HG02759 (cell line): ENCODE results near the gene RAPH1.

ENCODE experiments used
- ATAC-seq: cut with Tn5 transposase; IDR thresholded peaks from one replicate; pipeline ENCODE4 v1.9.1; 2021; ENCODE audit warnings: mild to moderate bottlenecking, moderate library complexity; ENCODE audit not compliant: unreplicated experiment

The RAPH1 gene

DNA sequence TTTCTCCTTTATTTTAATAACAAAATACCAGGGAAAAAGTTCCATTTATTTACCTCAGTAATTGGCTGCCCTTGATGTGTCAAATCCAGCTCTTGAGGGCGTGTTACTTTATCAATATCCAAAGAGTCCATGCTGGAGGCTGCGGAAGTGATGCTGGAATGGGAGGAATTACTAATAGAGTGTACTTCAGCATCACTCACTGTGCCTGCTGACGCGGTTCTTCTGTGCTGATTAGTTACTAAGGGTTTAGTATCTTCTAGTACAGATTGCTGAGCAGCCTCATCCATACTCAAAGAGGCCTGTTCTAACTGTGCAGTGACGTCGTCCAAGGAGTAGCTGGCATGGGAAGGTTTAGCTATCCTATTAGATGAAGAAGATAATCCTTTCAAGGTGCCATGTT, 45.6 kb downstream of the RAPH1 start:
- no peak for ATAC-seq

DNA sequence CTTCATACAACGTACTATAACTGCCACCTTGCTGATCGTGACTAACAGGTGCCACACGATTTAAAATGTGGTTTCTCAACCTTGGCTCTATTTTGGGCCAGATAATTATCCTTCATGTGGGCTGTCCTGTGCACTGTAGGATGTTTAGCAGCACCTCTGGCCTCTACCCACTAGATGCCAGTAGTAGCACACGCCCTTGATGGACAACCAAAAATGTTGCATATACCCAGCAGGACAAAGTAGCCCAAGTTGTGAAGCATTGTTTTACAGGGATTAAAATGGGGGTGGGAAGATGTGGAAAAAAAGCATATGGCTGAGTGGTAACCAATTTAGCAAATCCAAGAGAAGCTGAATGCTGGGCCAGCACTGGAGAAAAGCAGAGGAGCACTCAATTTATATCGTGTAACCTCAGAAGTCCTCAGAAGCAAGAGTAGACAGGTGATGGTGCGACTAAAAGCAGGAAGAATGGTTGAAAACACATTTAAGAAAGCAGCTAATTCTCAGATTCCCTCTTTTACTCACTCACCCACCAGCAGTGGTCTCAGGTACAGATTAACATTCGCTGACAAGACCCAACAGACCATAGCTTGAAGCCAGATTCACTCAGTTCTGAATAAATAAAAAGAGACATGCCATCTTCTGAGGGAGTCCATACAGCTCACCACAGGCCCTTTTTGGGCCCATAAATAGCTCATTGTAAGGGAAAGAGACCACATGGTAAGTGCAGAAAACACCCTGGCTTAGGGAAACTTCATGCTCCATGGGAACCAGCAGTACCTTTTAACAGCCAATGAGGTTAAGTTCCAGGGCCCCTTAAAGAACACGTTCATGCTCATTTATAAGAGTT, 50.6 kb downstream of the RAPH1 start:
- ATAC-seq: peak; percentile 63

DNA sequence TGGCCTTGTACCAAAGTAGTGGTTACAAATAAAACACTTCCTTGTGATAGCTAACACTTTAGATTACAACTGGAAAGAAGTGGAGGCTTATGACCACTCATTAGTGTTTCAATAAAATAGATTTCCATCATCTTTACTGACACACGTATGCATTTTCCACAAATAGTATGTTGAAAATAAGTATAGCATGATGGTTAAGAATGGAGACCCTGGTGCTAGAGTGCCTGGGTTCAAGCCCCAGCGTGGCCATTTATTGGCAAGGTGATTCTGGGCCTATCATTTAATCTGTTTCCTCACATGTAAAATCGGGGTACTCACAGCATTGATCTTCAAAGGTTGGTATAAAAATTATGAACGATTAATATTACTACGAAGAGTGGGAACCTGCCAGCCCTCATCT, 54.5 kb downstream of the RAPH1 start:
- no peak for ATAC-seq

DNA sequence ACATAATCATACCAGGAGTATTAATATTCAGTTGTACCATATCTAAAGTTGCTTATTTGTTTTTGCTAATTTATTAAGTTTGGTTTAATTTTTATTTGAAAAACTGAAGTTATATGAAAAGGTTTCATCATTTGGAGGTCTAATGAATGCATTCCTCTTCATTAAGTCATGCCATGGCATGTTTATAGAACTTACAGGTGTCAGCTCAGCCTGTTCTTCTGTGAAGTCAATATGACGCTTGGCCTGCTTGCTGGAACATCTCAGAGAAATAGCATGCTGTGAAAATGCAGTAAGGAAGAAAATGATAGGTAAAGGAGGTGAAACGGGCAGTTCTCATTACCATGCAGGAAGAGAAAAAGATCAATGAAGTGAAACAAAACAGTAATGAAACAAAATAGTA, 58.2 kb downstream of the RAPH1 start:
- no peak for ATAC-seq

DNA sequence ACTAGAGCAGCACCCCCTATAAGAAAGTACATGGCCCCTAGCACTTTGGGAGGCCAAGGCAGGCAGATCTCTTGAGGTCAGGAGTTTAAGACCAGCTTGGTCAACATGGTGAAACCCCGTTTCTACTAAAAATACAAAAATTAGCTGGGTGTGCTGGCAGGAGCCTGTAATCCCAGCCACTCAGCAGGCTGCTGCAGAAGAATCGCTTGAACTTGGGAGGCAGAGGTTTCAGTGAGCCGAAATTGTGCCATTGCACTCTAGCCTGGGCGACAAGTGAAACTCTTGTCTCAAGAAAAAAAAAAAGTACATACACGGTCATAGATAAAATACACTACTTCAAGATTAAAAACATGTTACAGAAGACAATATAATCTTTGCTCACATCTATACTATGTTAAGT, 63.8 kb downstream of the RAPH1 start:
- no peak for ATAC-seq

DNA sequence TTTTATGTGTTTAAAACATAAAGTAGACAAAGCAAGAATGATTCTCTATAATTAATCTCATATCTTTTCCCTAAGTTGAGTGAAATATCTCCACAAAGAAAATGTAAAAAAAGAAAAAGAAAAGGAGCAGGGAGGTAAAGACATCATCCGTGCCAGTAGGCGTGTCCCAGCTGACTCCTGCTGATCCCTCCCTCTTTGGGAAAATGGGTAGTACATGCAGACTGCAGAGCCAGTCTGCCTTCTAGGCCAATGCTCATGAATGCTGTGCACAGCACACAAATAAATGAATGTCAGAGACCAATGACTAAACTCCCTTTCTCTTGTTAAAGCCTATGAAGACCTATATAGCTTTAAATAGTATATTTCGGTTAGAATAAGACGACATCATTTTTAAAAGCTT, 64.7 kb downstream of the RAPH1 start:
- ATAC-seq: no peak

DNA sequence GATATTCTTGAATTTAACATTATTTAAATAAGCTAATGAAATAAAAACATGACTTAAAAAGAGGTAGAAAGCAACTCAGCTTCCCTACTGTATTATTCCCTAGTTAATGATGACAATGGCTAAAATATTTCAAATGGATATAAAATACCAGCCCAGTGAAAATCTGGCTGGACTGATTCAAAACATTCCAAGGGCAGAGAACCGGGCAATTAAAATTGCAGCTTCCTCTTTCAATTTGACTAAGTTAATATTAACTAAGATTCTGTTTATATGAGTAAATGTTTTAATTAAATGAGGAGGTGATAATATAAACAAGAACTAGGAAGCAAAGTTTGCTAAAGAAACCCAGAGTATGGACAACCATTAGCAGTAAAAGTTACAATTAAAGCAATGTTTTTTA, 65.6 kb downstream of the RAPH1 start:
- no peak for ATAC-seq

DNA sequence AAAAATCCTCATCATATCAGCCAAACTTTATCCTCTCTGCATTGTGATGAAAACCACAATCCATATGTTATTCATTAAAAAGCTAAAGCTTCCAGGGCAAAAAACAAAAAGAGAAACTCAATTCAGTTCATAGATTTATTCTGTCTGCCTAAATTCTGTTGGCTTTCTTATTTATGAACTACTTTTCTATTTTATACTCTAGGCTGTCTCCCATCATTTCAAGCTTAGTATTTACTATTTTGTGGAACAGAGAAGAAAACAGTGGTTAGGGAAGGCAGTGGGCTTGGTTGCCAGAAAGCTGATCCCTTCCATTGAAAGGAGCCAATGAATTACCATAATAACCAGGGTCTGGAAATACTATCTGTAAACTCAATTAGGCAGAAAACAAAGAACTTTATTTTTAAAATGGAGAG, 71.8 kb downstream of the RAPH1 start:
- ATAC-seq: no peak

DNA sequence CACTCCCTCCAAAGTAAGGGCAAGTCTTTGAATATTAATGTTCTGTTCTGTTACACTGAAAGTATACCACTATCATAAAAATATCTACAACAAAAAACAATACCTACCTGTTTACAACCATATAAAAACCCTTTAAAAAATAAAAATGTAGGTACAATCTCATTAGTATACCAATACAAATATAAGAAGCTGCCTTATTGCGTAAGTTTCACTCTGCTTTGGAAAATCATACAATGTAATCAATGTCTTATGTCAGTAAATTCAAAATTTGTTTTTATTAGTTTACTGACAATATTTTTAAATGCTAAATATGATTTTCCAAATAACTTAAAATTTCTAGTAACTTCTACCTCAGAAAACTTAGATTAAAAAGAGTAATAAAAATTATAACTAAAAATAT, 72.8 kb downstream of the RAPH1 start:
- ATAC-seq: no peak

DNA sequence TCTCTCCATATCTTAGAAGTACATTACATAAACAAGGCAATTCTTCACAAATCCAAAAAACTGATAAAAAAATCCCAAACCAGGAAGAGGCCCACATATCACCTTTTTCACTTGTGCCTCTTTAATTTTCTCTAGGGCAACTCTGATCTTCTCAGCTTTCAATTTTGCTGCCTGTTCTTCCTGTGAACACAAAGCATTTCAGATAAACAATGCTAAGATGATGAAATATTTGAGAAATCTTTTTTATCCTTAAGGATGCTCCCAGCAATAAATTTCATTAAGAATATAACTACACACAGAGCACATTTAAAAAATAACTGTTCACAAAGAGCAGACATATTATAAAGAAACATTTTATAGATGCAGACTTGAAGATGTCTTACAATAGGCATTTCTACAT, 73.4 kb downstream of the RAPH1 start:
- ATAC-seq: no peak

DNA sequence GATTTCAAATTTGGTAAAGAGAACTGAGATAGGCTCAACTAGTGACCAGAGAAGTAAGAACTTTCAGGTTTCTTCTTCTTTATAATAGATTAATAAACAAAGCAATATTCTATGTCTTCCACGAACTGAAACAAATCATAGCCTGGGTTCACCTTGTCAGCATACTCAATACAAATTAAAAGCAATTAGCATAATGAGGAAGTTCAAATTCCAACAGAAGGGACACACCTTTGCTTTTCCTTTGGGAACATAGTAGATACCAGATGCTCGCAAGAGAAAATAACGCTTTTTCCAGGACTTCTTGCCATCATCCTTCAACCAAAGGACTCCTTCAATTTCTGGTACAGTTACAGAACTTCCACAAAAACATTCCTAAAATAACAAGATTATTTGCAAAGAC, 79.9 kb downstream of the RAPH1 start:
- no peak for ATAC-seq

DNA sequence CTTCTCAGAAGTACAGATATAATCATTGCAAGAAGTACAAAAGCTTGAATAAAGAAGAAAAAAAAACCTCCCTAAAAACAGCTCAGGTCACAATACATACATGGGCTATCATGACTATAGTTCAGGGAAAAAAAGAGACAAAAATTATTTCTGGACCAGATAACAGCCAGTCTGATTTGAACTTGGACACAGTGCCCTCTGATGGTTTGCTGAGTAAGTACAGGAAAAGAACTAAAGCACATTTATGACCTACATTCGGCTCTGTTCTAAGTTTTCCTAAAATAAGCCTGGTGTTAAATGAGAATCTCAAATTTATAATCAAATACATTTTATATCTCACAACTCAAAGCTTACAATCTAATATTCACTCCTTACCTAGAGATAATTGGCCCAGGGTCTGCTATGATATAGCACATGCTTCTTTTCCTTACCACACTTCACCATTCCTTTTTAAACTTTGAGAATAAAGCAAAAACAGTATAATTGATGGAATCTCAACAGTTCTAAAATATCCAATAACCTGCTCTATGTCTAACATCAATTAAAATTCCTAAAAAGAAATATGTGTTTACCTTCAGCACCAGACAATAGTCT, 81.1 kb downstream of the RAPH1 start:
- ATAC-seq: no peak

DNA sequence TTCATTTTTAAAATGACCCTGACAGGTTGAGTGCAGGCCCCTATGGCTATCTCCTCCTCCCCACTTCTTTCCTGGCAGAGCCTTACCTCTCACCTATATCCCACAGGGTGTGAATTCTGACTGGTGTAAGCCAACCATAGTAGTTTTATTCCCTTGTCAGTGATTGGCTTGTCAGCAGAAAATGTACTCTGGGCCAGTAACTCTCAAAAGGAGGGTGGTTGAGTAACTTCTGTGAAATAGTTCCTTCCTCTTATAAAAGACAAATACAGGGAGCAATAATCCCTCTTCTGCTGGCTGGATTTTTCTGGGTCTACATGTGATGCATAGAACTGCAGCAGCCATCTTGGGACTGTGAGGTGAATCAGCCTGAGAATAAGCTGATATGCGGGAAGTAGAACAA, 83.4 kb downstream of the RAPH1 start:
- ATAC-seq: no peak

DNA sequence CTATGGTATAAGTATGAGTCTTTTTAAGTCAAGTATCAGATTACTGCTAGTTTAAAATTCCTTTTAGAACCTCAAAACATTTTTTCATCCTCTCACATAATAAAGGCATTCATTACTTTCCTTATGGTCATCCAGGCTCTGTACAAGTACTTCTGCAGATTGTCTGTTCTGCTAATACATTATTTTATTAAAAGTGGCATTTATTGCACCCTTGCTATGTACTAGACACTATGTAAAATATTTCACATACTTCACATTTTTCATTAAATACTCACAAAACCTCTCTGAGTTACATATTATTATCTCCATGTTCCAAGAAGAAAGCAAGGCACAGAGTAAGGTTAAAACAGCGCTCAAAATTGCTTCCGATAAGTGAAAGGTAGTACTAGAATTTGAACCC, 84.1 kb downstream of the RAPH1 start:
- no peak for ATAC-seq

DNA sequence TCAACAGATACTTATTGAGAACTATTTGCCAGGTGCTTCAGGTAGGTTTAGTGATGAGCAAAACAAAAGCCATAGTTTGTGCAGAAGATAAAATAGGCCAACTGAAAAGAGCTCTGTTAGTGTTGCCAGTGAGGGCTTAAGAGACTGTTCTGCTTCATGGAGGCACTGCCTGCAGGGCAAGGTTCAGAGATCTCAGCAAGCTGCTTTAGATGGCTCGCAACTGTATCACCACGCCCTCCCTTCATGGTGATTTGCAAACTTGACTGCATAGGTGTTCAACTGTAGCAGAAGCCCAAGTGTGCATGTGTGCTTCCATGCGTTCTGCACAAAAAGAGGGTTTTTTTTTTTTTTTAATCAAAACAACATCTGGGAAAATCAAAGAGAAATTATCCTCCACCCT, 84.5 kb downstream of the RAPH1 start:
- no peak for ATAC-seq

DNA sequence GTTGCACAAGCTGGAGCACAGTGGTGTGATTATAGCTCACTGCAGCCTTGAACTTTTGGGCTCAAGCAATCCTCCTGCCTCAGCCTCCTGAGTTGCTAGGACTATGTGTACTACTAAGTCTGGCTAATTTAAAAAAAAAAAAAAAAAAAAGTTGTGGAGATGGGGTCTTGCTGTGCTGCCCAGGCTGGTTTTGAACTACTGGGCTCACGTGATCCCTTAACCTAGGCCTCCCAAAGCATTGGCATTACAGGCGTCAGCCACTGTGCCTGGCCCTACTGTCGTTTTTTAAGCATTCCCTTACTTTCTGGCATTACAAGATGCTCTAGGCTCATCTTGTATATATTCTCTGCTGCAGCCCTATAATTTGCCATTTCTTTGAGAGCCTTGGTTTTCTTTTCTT, 88.3 kb downstream of the RAPH1 start:
- ATAC-seq: no peak

DNA sequence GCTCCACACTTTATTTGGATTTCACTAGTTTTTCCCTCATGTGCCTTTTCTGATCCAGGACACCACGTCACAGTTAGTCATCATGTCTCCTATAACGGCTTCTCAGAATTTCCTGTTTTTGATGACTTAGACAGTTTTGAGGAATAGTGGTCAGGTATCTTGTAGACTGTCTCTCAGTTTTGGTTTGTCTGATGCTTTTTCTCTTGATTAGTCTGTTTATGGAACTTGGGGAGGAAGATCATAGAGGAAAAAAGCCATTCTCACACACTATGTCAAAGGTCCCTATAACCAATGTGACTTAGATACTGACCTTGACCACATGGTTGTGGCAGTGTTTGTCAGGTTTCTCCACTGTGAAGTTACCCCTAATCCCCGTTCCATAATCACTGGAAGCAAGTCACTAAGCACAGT, 89.0 kb downstream of the RAPH1 start:
- ATAC-seq: no peak

DNA sequence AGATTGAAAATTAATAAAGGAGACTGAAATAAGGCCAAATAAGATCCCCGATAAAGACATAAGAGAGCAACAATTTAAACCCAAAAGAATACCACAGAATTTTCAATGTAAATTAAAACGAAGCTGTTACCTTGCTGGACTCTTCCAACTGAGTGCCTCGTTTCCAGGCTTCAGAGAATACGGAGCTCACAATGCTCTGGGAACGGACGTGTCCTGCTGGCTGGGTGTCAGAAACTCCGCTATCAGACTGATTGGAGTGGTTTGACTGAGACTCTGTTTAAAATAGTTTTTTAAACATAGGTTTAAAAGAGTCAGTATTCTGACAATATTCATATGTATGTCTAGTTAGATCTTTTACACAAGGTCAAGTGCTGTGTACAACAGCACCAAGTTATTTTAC, 90.4 kb downstream of the RAPH1 start:
- ATAC-seq: no peak

DNA sequence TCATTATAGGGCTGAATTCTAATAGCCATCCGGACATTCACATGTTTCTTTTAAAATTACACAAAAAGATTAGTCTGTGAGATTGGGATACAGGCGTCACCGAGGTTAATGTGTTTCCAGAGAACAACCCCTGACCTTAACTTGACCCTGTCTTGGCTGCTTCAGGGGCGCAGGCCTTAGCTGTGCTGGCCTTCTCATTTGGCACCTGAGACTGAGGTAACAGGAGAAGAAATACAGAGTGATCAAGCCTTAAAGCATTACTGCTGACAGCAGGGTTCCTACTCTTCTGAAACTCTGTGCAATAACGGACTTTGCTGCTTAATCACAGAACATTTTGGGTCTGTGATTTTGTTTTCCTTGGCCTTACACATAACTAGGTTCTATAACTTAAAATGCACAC, 92.6 kb downstream of the RAPH1 start:
- no peak for ATAC-seq

DNA sequence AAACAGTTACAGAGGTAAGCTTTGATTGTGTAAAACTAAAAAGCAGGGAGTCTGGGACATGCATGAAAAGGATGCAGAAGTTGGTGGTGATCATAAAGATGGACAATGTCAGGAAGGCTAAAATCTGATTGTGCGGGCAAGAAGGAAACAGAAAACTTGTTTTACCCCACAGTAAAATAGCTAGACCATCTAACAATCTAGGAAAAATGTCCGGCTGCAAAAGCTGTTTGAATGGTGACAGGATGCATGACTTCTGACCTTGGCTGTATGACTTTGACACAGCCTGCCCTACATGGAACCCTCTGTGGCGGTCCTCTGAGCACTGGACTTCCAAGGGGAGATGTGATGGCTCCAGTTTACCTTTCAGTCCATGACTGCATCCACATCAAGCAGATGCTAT, 93.6 kb downstream of the RAPH1 start:
- ATAC-seq: no peak

DNA sequence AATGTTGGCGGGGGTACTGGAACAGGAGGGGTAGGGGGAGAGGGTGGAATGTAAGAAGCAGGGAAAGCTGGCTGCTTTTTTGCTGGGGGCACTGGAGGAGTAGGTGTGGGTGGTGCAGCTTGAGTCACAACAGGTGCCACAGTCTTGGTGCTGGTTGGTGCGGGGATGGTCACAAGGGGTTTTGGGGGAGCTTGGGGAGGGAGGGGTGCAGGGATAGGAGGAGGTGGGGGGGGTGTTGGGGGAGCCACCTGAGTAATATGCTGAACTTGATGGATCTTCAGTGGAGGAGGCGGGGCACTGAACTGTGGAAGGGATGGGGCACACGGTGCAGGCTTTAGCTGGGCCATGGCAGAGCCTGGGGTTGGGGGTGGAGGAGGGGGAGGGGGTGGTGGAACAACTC, 94.4 kb downstream of the RAPH1 start:
- ATAC-seq: no peak

DNA sequence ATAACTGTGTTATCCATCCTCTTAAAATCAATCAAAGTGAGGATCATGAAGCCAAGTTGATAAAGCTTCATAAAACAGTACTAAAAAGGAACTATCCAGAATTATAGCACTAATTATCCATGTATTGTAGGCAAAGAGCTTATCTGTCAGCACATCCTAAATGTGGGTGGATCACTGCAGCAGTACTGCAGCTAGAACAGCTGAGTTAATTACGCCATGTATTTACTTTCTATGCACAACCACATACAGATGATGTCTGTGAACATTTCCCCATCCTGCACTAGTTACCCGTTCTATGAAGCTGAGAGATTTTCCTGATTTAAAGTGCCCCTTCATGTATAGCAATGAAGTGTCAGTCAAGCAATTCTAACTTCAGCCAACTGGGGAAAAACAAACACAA, 96.6 kb downstream of the RAPH1 start:
- no peak for ATAC-seq

DNA sequence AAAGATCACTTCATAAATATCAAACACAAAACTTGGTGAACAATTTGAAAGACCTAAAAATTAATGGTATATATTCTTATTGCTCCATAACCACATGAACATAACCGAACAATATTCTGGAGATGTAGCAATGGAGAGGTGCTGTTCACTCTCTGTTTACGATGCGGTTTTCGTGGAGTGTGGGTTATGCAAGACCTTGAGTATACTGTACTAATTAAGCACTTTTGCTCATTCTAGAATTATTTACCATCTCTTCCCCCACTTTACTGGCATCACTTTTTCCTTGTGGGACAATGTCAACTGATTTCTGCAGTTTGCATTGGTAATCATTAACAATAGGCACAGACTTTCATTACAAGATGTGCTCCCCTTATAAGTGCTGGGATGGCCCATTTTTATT, 97.6 kb downstream of the RAPH1 start:
- no peak for ATAC-seq
